ENCODE results near the gene ITIH5.
"Not testable (repeated sequence)": the region's sequence is repeated elsewhere in the genome, so short reads cannot be mapped to it uniquely, and the experiment has no call there.

ITIH5 gene

GRCh38 chr10:7667262-7668141 is 736 bp upstream of the ITIH5 start:
- no peak overlapping the region for H3K27ac Mint-ChIP-seq
- H3K27me3 Mint-ChIP-seq, result peaks cover 65% of the 10 kb centered on the region
- peaks cover 12% of the 10 kb centered on the region for H3K4me1 Mint-ChIP-seq (ENCODE audit: low read depth)
- H3K9me3 Mint-ChIP-seq, result no peaks in the 10 kb centered on the region
- H3K4me3 Mint-ChIP-seq, result no peak overlapping the region
- intact Hi-C loops (cut with micrococcal nuclease), result no loop called here
- H3K36me3 Mint-ChIP-seq (ENCODE audit: low read depth), result no peaks in the 10 kb centered on the region

GRCh38 chr10:7665767-7666166 is 999 bp downstream of the ITIH5 start:
- Mint-ChIP-seq H3K9me3 (no peaks in the 10 kb centered on the region), H3K4me1 (ENCODE audit: low read depth) (peaks cover 12% of the 10 kb centered on the region), H3K4me3 (no peak overlapping the region), H3K27me3 (peaks cover 64% of the 10 kb centered on the region), H3K36me3 (ENCODE audit: low read depth) (no peaks in the 10 kb centered on the region), H3K27ac (no peak overlapping the region)
- intact Hi-C loops (cut with micrococcal nuclease), result no loop called here

GRCh38 chr10:7664707-7665106 is 2.1 kb downstream of the ITIH5 start:
- Mint-ChIP-seq H3K27ac (no peak overlapping the region), H3K9me3 (no peaks in the 10 kb centered on the region)

GRCh38 chr10:7662522-7662921 is 4.2 kb downstream of the ITIH5 start:
- intact Hi-C loops (cut with micrococcal nuclease), result no loop called here
- Mint-ChIP-seq H3K4me1 (ENCODE audit: low read depth) (peaks cover 7% of the 10 kb centered on the region), H3K9me3 (no peaks in the 10 kb centered on the region), H3K27me3 (peaks cover 52% of the 10 kb centered on the region), H3K36me3 (ENCODE audit: low read depth) (no peaks in the 10 kb centered on the region), H3K4me3 (no peak overlapping the region), H3K27ac (no peak overlapping the region)

More at GRCh38 chr10:7664707-7665106, 2.1 kb downstream of the ITIH5 start:
- intact Hi-C loops (cut with micrococcal nuclease), result no loop called here
- H3K4me3 Mint-ChIP-seq, result no peak overlapping the region
- H3K36me3 Mint-ChIP-seq (ENCODE audit: low read depth), result no peaks in the 10 kb centered on the region
- H3K27me3 Mint-ChIP-seq, result peaks cover 64% of the 10 kb centered on the region
- H3K4me1 Mint-ChIP-seq (ENCODE audit: low read depth), result peaks cover 12% of the 10 kb centered on the region

GRCh38 chr10:7659560-7659959 is 7.2 kb downstream of the ITIH5 start:
- no peaks in the 10 kb centered on the region for H3K36me3 Mint-ChIP-seq (ENCODE audit: low read depth)
- H3K27ac Mint-ChIP-seq, result no peak overlapping the region
- H3K4me1 Mint-ChIP-seq (ENCODE audit: low read depth), result no peaks in the 10 kb centered on the region
- peaks cover 39% of the 10 kb centered on the region for H3K27me3 Mint-ChIP-seq
- no peaks in the 10 kb centered on the region for H3K9me3 Mint-ChIP-seq
- H3K4me3 Mint-ChIP-seq, result no peak overlapping the region
- intact Hi-C loops (cut with micrococcal nuclease), result no loop called here

- H3K36me3 Mint-ChIP-seq (ENCODE audit: low read depth), result no peaks in the 10 kb centered on the region
- no peak overlapping the region for H3K27ac Mint-ChIP-seq
- H3K27me3 Mint-ChIP-seq, result peaks cover 30% of the 10 kb centered on the region
- intact Hi-C loops (cut with micrococcal nuclease), result no loop called here
- H3K4me1 Mint-ChIP-seq (ENCODE audit: low read depth), result no peaks in the 10 kb centered on the region
- no peaks in the 10 kb centered on the region for H3K9me3 Mint-ChIP-seq
- no peak overlapping the region for H3K4me3 Mint-ChIP-seq
Measured at GRCh38 chr10:7657552-7657951, 9.2 kb downstream of the ITIH5 start.

GRCh38 chr10:7657079-7657478 is 9.7 kb downstream of the ITIH5 start:
- H3K4me1 Mint-ChIP-seq (ENCODE audit: low read depth); H3K4me3 Mint-ChIP-seq; intact Hi-C loops (cut with micrococcal nuclease); H3K27ac Mint-ChIP-seq; H3K36me3 Mint-ChIP-seq (ENCODE audit: low read depth); H3K9me3 Mint-ChIP-seq: not testable (repeated sequence)
- peaks cover 26% of the 10 kb centered on the region for H3K27me3 Mint-ChIP-seq

GRCh38 chr10:7651853-7652470 is 14.8 kb downstream of the ITIH5 start:
- intact Hi-C loops (cut with micrococcal nuclease), result no loop called here
- Mint-ChIP-seq H3K27me3 (peaks cover 13% of the 10 kb centered on the region), H3K4me1 (ENCODE audit: low read depth) (no peaks in the 10 kb centered on the region), H3K9me3 (no peaks in the 10 kb centered on the region), H3K36me3 (ENCODE audit: low read depth) (no peaks in the 10 kb centered on the region), H3K27ac (no peak overlapping the region), H3K4me3 (no peak overlapping the region)

- H3K4me3 Mint-ChIP-seq, result no peak overlapping the region
- H3K4me1 Mint-ChIP-seq (ENCODE audit: low read depth), result no peaks in the 10 kb centered on the region
- no peak overlapping the region for H3K27ac Mint-ChIP-seq
- peaks cover 10% of the 10 kb centered on the region for H3K27me3 Mint-ChIP-seq
- intact Hi-C loops (cut with micrococcal nuclease), result no loop called here
- no peaks in the 10 kb centered on the region for H3K36me3 Mint-ChIP-seq (ENCODE audit: low read depth)
- no peaks in the 10 kb centered on the region for H3K9me3 Mint-ChIP-seq
Measured at GRCh38 chr10:7649673-7650300, 17.0 kb downstream of the ITIH5 start.

GRCh38 chr10:7647062-7647664 is 19.6 kb downstream of the ITIH5 start:
- H3K27me3 Mint-ChIP-seq, result peaks cover 6% of the 10 kb centered on the region
- no peaks in the 10 kb centered on the region for H3K36me3 Mint-ChIP-seq (ENCODE audit: low read depth)
- no peaks in the 10 kb centered on the region for H3K4me1 Mint-ChIP-seq (ENCODE audit: low read depth)
- intact Hi-C loops (cut with micrococcal nuclease), result no loop called here
- no peak overlapping the region for H3K27ac Mint-ChIP-seq
- H3K9me3 Mint-ChIP-seq, result no peaks in the 10 kb centered on the region
- no peak overlapping the region for H3K4me3 Mint-ChIP-seq

- H3K4me3 Mint-ChIP-seq, result no peak overlapping the region
- peaks cover 19% of the 10 kb centered on the region for H3K9me3 Mint-ChIP-seq
- intact Hi-C loops (cut with micrococcal nuclease), result no loop called here
- H3K36me3 Mint-ChIP-seq (ENCODE audit: low read depth), result no peaks in the 10 kb centered on the region
- H3K4me1 Mint-ChIP-seq (ENCODE audit: low read depth), result no peaks in the 10 kb centered on the region
- no peak overlapping the region for H3K27ac Mint-ChIP-seq
- H3K27me3 Mint-ChIP-seq, result peaks cover 5% of the 10 kb centered on the region
Measured at GRCh38 chr10:7642491-7643011, 24.2 kb downstream of the ITIH5 start.

- H3K36me3 Mint-ChIP-seq (ENCODE audit: low read depth), result no peaks in the 10 kb centered on the region
- no peak overlapping the region for H3K27ac Mint-ChIP-seq
- no peak overlapping the region for H3K4me3 Mint-ChIP-seq
- no peaks in the 10 kb centered on the region for H3K4me1 Mint-ChIP-seq (ENCODE audit: low read depth)
- peaks cover 1% of the 10 kb centered on the region for H3K27me3 Mint-ChIP-seq
- H3K9me3 Mint-ChIP-seq, result peaks cover 22% of the 10 kb centered on the region
- intact Hi-C loops (cut with micrococcal nuclease), result no loop called here
Measured at GRCh38 chr10:7635408-7636125, 31.2 kb downstream of the ITIH5 start.

- H3K4me3 Mint-ChIP-seq, result no peak overlapping the region
- peaks cover 20% of the 10 kb centered on the region for H3K9me3 Mint-ChIP-seq
- intact Hi-C loops (cut with micrococcal nuclease), result no loop called here
- no peaks in the 10 kb centered on the region for H3K4me1 Mint-ChIP-seq (ENCODE audit: low read depth)
- no peaks in the 10 kb centered on the region for H3K36me3 Mint-ChIP-seq (ENCODE audit: low read depth)
- H3K27me3 Mint-ChIP-seq, result peaks cover 1% of the 10 kb centered on the region
- H3K27ac Mint-ChIP-seq, result no peak overlapping the region
Measured at GRCh38 chr10:7634142-7634894, 32.4 kb downstream of the ITIH5 start.

Measured in dendritic cell treated with granulocyte-macrophage colony-stimulating factor and Interleukin-4, amounts not matched to agents 40 ng/mL and 50 ng/mL, for 4 days (primary cell).